SK-N-SH treated with all-trans-retinoic acid at 6 μM for 48 hours (cell line): ENCODE data around the gene ARMC2.

Experiments used
- ATAC-seq: fragments of 200-7000 bp; cut with Tn5 transposase; 3 replicates; pipeline ENCODE4 v1.9.1; 2020; ENCODE audit warnings: mild to moderate bottlenecking, moderate library complexity
- ARNTL ChIP-seq: fragments of 450-650 bp; formaldehyde crosslinking; IDR thresholded peaks from 2 replicates; pipeline ENCODE4 v1.5.0; 2020; ENCODE audit warnings: low read depth, mild to moderate bottlenecking, moderate library complexity, borderline replicate concordance
- BACH2 ChIP-seq: fragments of 250-450 bp; sonication (Bioruptor Pico); IDR thresholded peaks from 2 replicates; pipeline ENCODE4 v1.9.0; 2021; ENCODE audit warnings: mild to moderate bottlenecking, borderline replicate concordance
- CREB5 ChIP-seq: fragments of 250-450 bp; sonication (Bioruptor Pico); IDR thresholded peaks from 2 replicates; pipeline ENCODE4 v1.5.1; 2020; ENCODE audit warnings: low read depth, mild to moderate bottlenecking, moderate library complexity
- CSDC2 ChIP-seq: fragments of 250-450 bp; sonication (Bioruptor Pico); IDR thresholded peaks from 2 replicates; pipeline ENCODE4 v1.5.0; 2020; ENCODE audit warnings: mild to moderate bottlenecking, moderate library complexity
- ESRRG ChIP-seq: fragments of 250-450 bp; sonication (Bioruptor Pico); IDR thresholded peaks from 2 replicates; pipeline ENCODE4 v1.6.1; 2021; ENCODE audit warnings: mild to moderate bottlenecking
- GLIS3 ChIP-seq: fragments of 250-450 bp; sonication (Bioruptor Pico); IDR thresholded peaks from 2 replicates; pipeline ENCODE4 v1.5.0; 2020; ENCODE audit warnings: mild to moderate bottlenecking, moderate library complexity
- ISL1 ChIP-seq: fragments of 250-450 bp; sonication (Bioruptor Pico); IDR thresholded peaks from 2 replicates; pipeline ENCODE4 v2.1.2; 2022; ENCODE audit warnings: mild to moderate bottlenecking, moderate library complexity
- OSR1 ChIP-seq: fragments of 250-450 bp; sonication (Bioruptor Pico); IDR thresholded peaks from 2 replicates; pipeline ENCODE4 v1.8.0; 2022; ENCODE audit warnings: moderate library complexity, mild to moderate bottlenecking, inconsistent platforms
- PATZ1 ChIP-seq: fragments of 250-450 bp; sonication (Bioruptor Pico); IDR thresholded peaks from 2 replicates; pipeline ENCODE4 v1.8.0; 2020; ENCODE audit warnings: mild to moderate bottlenecking, moderate library complexity, borderline replicate concordance
- POU6F1 ChIP-seq: fragments of 250-450 bp; sonication (Bioruptor Pico); IDR thresholded peaks from 2 replicates; pipeline ENCODE4 v1.8.0; 2021; ENCODE audit warnings: low read depth, mild to moderate bottlenecking, moderate library complexity, borderline replicate concordance
- PPARA ChIP-seq: fragments of 250-450 bp; sonication (Bioruptor Pico); IDR thresholded peaks from 2 replicates; pipeline ENCODE4 v1.5.0; 2020; ENCODE audit warnings: mild to moderate bottlenecking, borderline replicate concordance
- RARB ChIP-seq: fragments of 250-450 bp; sonication (Bioruptor Pico); IDR thresholded peaks from 2 replicates; pipeline ENCODE4 v1.8.0; 2021; ENCODE audit warnings: mild to moderate bottlenecking, moderate library complexity
- SNAI2 ChIP-seq: fragments of 250-450 bp; sonication (Bioruptor Pico); IDR thresholded peaks from 2 replicates; pipeline ENCODE4 v1.5.0; 2020; ENCODE audit warnings: mild to moderate bottlenecking, moderate library complexity
- TCF4 ChIP-seq: fragments of 250-450 bp; sonication (Bioruptor Pico); IDR thresholded peaks from 2 replicates; pipeline ENCODE4 v1.8.0; 2021; ENCODE audit warnings: mild to moderate bottlenecking, moderate library complexity, borderline replicate concordance
- TSHZ2 ChIP-seq: fragments of 250-450 bp; sonication (Bioruptor Pico); IDR thresholded peaks from 2 replicates; pipeline ENCODE4 v1.5.0; 2020; ENCODE audit warnings: mild to moderate bottlenecking, moderate library complexity
- ZC3H10 ChIP-seq: fragments of 250-450 bp; sonication (Bioruptor Pico); IDR thresholded peaks from 2 replicates; pipeline ENCODE4 v1.5.1; 2021; ENCODE audit warnings: mild to moderate bottlenecking, moderate library complexity
- ZFP3 ChIP-seq: fragments of 250-450 bp; sonication (Bioruptor Pico); IDR thresholded peaks from 2 replicates; pipeline ENCODE4 v1.5.0; 2020; ENCODE audit warnings: mild to moderate bottlenecking, moderate library complexity
- ZFP30 ChIP-seq: fragments of 450-650 bp; formaldehyde crosslinking; IDR thresholded peaks from 2 replicates; pipeline ENCODE4 v1.5.0; 2022; ENCODE audit warnings: mild to moderate bottlenecking, moderate library complexity
- ZNF565 ChIP-seq: fragments of 450-650 bp; formaldehyde crosslinking; conservative IDR thresholded peaks from 2 replicates; pipeline ENCODE4 v1.5.0; 2020; ENCODE audit warnings: low read depth, mild to moderate bottlenecking, moderate library complexity
- ZNF70 ChIP-seq: fragments of 450-650 bp; formaldehyde crosslinking; IDR thresholded peaks from 2 replicates; pipeline ENCODE4 v1.5.0; 2020; ENCODE audit warnings: mild to moderate bottlenecking, moderate library complexity
- ZNF8 ChIP-seq: fragments of 450-650 bp; formaldehyde crosslinking; IDR thresholded peaks from 2 replicates; pipeline ENCODE4 v1.5.0; 2020; ENCODE audit warnings: mild to moderate bottlenecking, moderate library complexity

Gene ARMC2

GRCh38 chr6:108904741-108905140 is 56.5 kb downstream of the ARMC2 start:
- no peak for ATAC-seq
- TF ChIP-seq OSR1 (CRISPR knock-in tag) (no peak), ZNF70 (CRISPR knock-in tag) (no peak), PATZ1 (CRISPR knock-in tag) (no peak), PPARA (CRISPR knock-in tag) (no peak), ZFP3 (CRISPR knock-in tag) (no peak), GLIS3 (CRISPR knock-in tag) (no peak), POU6F1 (CRISPR knock-in tag) (no peak), TSHZ2 (CRISPR knock-in tag) (no peak), ISL1 (CRISPR knock-in tag) (no peak), CSDC2 (CRISPR knock-in tag) (no peak), CREB5 (no peak), ZC3H10 (CRISPR knock-in tag) (no peak), TCF4 (CRISPR knock-in tag) (no peak), SNAI2 (CRISPR knock-in tag) (no peak), ZNF565 (CRISPR knock-in tag) (no peak)
- TF ChIP-seq, all 23 proteins: peak for 0

- TF ChIP-seq TCF4 (CRISPR knock-in tag): no peak
- no peak for ATAC-seq
These were observed 66.2 kb downstream of the ARMC2 start for GRCh38 chr6:108914235-108915022.

- no peak for ATAC-seq
- TF ChIP-seq ARNTL (CRISPR knock-in tag): no peak
- no peak for TF ChIP-seq ZNF565 (CRISPR knock-in tag)
- no peak for TF ChIP-seq ZC3H10 (CRISPR knock-in tag)
- TF ChIP-seq RARB (CRISPR knock-in tag): no peak
- TF ChIP-seq BACH2 (CRISPR knock-in tag): no peak
- no peak for TF ChIP-seq ISL1 (CRISPR knock-in tag)
- no peak for TF ChIP-seq TCF4 (CRISPR knock-in tag)
- TF ChIP-seq ZFP3 (CRISPR knock-in tag): no peak
- TF ChIP-seq POU6F1 (CRISPR knock-in tag): no peak
- TF ChIP-seq ZFP30 (CRISPR knock-in tag): no peak
- TF ChIP-seq ZNF8: no peak
- TF ChIP-seq PPARA (CRISPR knock-in tag): no peak
- no peak for TF ChIP-seq SNAI2 (CRISPR knock-in tag)
- TF ChIP-seq PATZ1 (CRISPR knock-in tag): no peak
- TF ChIP-seq ESRRG (CRISPR knock-in tag): no peak
- no peak for TF ChIP-seq GLIS3 (CRISPR knock-in tag)
- no peak for TF ChIP-seq OSR1 (CRISPR knock-in tag)
These were observed 67.0 kb downstream of the ARMC2 start for GRCh38 chr6:108915258-108915657.
